Thyroid gland (tissue), 4 donors: ENCODE data around the gene DGKB. TPM values are rescaled to one million over a fixed set of nuclear protein-coding genes. Genes with fewer than 3 reads are reported as not detected.

ENCODE experiments used
- DNase-seq, 2 donors: peaks; one replicate each; pipeline ENCODE4 v3.0.0-alpha.2; 2019
- H3K27ac ChIP-seq, 3 donors: fragments of 200-600 bp; sonication (generic); 1 replicate in 2 of 3; 2 replicates in 1 of 3; pipeline ENCODE4 v1.5.1; 2016 to 2019; ENCODE audit warnings: mild to moderate bottlenecking in 1 of 3, moderate library complexity in 1 of 3
- H3K27me3 ChIP-seq: fragments of 200-600 bp; sonication (generic); one replicate; pipeline ENCODE4 v1.5.1; 2019
- H3K36me3 ChIP-seq, 2 donors: fragments of 200-600 bp; sonication (generic); one replicate each; pipeline ENCODE4 v1.5.1; 2016 to 2019
- H3K4me1 ChIP-seq, 2 donors: fragments of 200-600 bp; sonication (generic); one replicate each; pipeline ENCODE4 v1.5.1; 2017 to 2019
- H3K4me3 ChIP-seq, 3 donors: fragments of 200-600 bp; sonication (generic); replicated peaks in 1 of 3; 1 replicate in 2 of 3; 2 replicates in 1 of 3; pipeline ENCODE4 v1.5.1; 2016; ENCODE audit warnings: mild to moderate bottlenecking in 1 of 3
- H3K9me3 ChIP-seq: fragments of 200-600 bp; sonication (generic); one replicate; pipeline ENCODE4 v1.5.1; 2017
- CTCF ChIP-seq, 6 experiments: fragments of 200-600 bp in 3 of 6; fragments of 450-650 bp in 3 of 6; sonication (generic) in 3 of 6; IDR thresholded peaks; one replicate each; pipeline ENCODE4 v1.5.1; 2016 to 2019; ENCODE audit warnings: antibody characterized with exemption in 6 of 6, mild to moderate bottlenecking in 2 of 6, inconsistent platforms in 1 of 6, moderate library complexity in 1 of 6
- POLR2A ChIP-seq, 2 donors: fragments of 450-650 bp; IDR thresholded peaks; one replicate each; pipeline ENCODE4 v1.6.1; 2017; ENCODE audit warnings: antibody characterized with exemption in 2 of 2, mild to moderate bottlenecking in 2 of 2, moderate library complexity in 1 of 2
- WGBS, 2 donors: methylation state at CpG; one replicate each; pipeline ENCODE4 v1.1.5; 2017; 5-methylcytosine and 5-hydroxymethylcytosine counted together
- intact Hi-C: fragments of 100-400 bp; cut with DNase I; formaldehyde crosslinking; loops from one replicate; pipeline ENCODE4 v1.15.1; 2023
- total RNA-seq, 4 donors: library from RNA; depleted of rRNA; stranded (reverse); fragments of >200 nt; gene quantifications; one replicate each; pipeline ENCODE4 v1.2.3, GENCODE V29; 2016

The DGKB gene
- total RNA-seq, 4 donors from 2014 or later: 0.11 to 2.1 (median 0.49) TPM; not detected in 1

DNA sequence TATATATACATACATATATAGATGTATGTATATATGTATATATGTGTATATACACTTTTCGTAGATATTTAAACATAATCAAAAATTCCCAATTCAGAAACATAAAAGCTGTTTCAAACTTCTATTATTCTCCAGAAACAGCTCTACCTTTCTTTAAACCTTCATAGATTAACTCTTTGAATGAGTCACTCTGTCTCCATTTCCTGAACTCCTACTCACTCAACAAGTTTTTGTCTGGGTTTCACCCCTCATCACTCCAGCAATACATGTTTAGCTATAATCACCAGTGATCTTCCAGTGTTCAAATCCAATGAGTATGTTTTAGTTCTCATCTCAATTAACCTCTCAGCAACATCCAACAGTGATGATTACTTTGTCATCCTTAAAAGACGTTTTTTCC is 9.6 kb downstream of the DGKB start:
- Histone ChIP-seq H3K4me3 (no peak overlapping the region), H3K4me1 (no peaks in the 10 kb centered on the region), H3K27ac (no peak overlapping the region), H3K36me3 (no peaks in the 10 kb centered on the region), H3K27me3 (no peaks in the 10 kb centered on the region), H3K9me3 (no peaks in the 10 kb centered on the region)
- no peak for DNase-seq
- TF ChIP-seq CTCF (IDR thresholded peaks at IDR 0.05) (no peak), POLR2A (IDR thresholded peaks at IDR 0.05) (no peak)
- WGBS, 2 donors: 74 to 77% methylated on average over 2 of the region's 2 CpGs
- intact Hi-C loops: no loop called here

- intact Hi-C loops: no loop called here
- Histone ChIP-seq H3K9me3 (no peaks in the 10 kb centered on the region), H3K36me3 (no peaks in the 10 kb centered on the region), H3K27me3 (no peaks in the 10 kb centered on the region), H3K4me1 (no peaks in the 10 kb centered on the region), H3K4me3 (no peak overlapping the region), H3K27ac (no peak overlapping the region)
- TF ChIP-seq POLR2A (IDR thresholded peaks at IDR 0.05): no peak
- TF ChIP-seq CTCF (IDR thresholded peaks at IDR 0.05): no peak
- DNase-seq: no peak
- WGBS, 2 donors: 93 to 94% methylated on average over 3 of the region's 3 CpGs
These were observed 11.3 kb downstream of the DGKB start for GRCh38 chr7:14891289-14891688.

DNA sequence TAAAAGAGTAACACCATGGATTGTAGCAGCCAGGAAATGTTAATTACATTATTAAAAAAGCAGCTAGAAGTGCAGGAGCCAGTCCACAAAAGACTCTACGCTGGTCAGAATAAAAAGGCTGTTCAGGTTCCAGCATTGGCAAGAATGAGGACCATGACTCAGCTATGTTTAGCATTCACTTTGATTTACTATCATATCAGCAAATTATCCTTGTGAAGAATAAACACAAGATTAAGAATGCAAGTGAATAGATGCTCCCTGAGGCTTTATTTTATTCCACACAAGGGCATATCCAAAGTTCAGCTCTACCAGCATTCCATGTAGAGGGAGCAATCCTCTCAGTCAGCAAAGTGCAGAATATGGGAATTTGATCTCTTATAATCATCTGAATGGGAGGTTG is 13.6 kb downstream of the DGKB start:
- intact Hi-C loops: no loop called here
- Histone ChIP-seq H3K36me3 (no peaks in the 10 kb centered on the region), H3K27ac (no peak overlapping the region), H3K4me3 (no peak overlapping the region), H3K4me1 (no peaks in the 10 kb centered on the region), H3K9me3 (no peaks in the 10 kb centered on the region), H3K27me3 (no peaks in the 10 kb centered on the region)
- WGBS, 2 donors: 66 to 69% methylated on average over 1 of the region's 1 CpG
- TF ChIP-seq CTCF (IDR thresholded peaks at IDR 0.05) (no peak), POLR2A (IDR thresholded peaks at IDR 0.05) (no peak)
- no peak for DNase-seq

- no peak for DNase-seq
- Histone ChIP-seq H3K27ac (no peak overlapping the region), H3K4me1 (no peaks in the 10 kb centered on the region), H3K36me3 (no peaks in the 10 kb centered on the region), H3K27me3 (no peaks in the 10 kb centered on the region), H3K4me3 (no peak overlapping the region), H3K9me3 (no peaks in the 10 kb centered on the region)
- intact Hi-C loops: no loop called here
- WGBS, 2 donors: 88 to 90% methylated on average over 3 of the region's 3 CpGs
- TF ChIP-seq POLR2A (IDR thresholded peaks at IDR 0.05) (no peak), CTCF (IDR thresholded peaks at IDR 0.05) (no peak)
These were observed 16.0 kb downstream of the DGKB start for GRCh38 chr7:14886533-14886932.

DNA sequence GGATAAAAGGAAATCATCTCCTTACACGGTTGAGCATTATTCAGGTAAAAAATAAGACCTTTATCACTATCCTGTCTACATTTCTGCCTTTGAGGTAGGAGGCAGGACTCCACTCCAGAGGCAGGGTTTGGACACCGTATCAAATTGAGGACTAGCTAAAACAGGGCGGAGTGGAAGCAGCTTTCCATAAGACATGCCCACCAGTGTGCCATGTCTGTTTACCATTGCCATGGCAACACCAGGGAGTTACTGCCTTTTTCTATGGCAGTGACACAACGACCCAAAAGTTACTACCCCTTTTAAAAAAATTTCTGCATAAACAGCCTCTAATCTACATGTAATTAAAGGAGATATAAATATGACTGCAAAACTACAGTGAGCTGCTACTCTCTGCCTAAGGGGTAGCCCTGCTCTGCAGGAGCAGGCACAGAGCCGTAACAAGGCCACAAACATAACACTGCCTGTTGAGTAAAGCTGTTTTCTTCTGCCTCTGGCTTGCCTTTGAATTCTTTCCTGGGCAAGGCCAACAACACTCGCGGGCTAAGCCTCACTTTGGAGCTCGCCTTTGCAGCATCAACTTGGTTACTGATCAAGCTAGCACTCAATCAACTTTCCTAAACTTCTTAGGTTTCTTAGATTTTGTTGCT is 26.5 kb downstream of the DGKB start:
- WGBS, 2 donors: 69 to 71% methylated on average over 8 of the region's 8 CpGs
- no peaks in the 10 kb centered on the region for H3K4me1 ChIP-seq
- no peak overlapping the region for H3K27ac ChIP-seq
- DNase-seq: no peak
- TF ChIP-seq POLR2A (IDR thresholded peaks at IDR 0.05): no peak
- no peak for TF ChIP-seq CTCF (IDR thresholded peaks at IDR 0.05)
- no peaks in the 10 kb centered on the region for H3K36me3 ChIP-seq
- intact Hi-C loops: no loop called here
- H3K9me3 ChIP-seq: no peaks in the 10 kb centered on the region
- no peak overlapping the region for H3K4me3 ChIP-seq
- no peaks in the 10 kb centered on the region for H3K27me3 ChIP-seq
